Smooth muscle cell (in vitro differentiated cells): ENCODE data around the gene MOGAT1. TPM values are rescaled to one million over a fixed set of nuclear protein-coding genes. Genes with fewer than 3 reads are reported as not detected.

Source experiments
- DNase-seq: peaks from one replicate; lab custom pipeline; 2025; ENCODE audit not compliant: unreplicated experiment; lab: John Stamatoyannopoulos, UW
- H2AFZ ChIP-seq: fragments of 200-600 bp; sonication (generic); 2 replicates; pipeline ENCODE4 v1.6.0; 2016; ENCODE audit warnings: antibody characterized with exemption, low read depth, mild to moderate bottlenecking
- H3F3A ChIP-seq: fragments of 200-600 bp; sonication (generic); 2 replicates; pipeline ENCODE4 v1.6.0; 2017; ENCODE audit warnings: antibody characterized with exemption, low read depth
- H3K27ac ChIP-seq: fragments of 200-600 bp; sonication (generic); 2 replicates; pipeline ENCODE4 v1.5.1; 2016; ENCODE audit warnings: low read depth, mild to moderate bottlenecking
- H3K27me3 ChIP-seq: fragments of 200-600 bp; sonication (generic); 2 replicates; pipeline ENCODE4 v1.6.1; 2016; ENCODE audit warnings: low read depth, mild to moderate bottlenecking
- H3K36me3 ChIP-seq: fragments of 200-600 bp; sonication (generic); 2 replicates; pipeline ENCODE4 v1.5.1; 2016; ENCODE audit warnings: low read depth
- H3K4me1 ChIP-seq: fragments of 200-600 bp; sonication (generic); 2 replicates; pipeline ENCODE4 v1.5.1; 2016; ENCODE audit warnings: low read depth
- H3K4me2 ChIP-seq: fragments of 200-600 bp; sonication (generic); 2 replicates; pipeline ENCODE4 v1.6.0; 2016; ENCODE audit warnings: mild to moderate bottlenecking
- H3K4me3 ChIP-seq: fragments of 200-600 bp; sonication (generic); 2 replicates; pipeline ENCODE4 v1.5.1; 2016; ENCODE audit warnings: mild to moderate bottlenecking
- H3K79me2 ChIP-seq: fragments of 200-600 bp; sonication (generic); 2 replicates; pipeline ENCODE4 v1.6.0; 2016; ENCODE audit warnings: low read depth, mild to moderate bottlenecking
- H3K9ac ChIP-seq: fragments of 200-600 bp; sonication (generic); 2 replicates; pipeline ENCODE4 v1.6.0; 2016; ENCODE audit warnings: low read depth
- H3K9me3 ChIP-seq: fragments of 200-600 bp; sonication (generic); replicated peaks from 2 replicates; pipeline ENCODE4 v1.5.1; 2016; ENCODE audit warnings: low read depth
- H4K20me1 ChIP-seq: fragments of 200-600 bp; sonication (generic); 2 replicates; pipeline ENCODE4 v1.6.0; 2016; ENCODE audit warnings: low read depth
- WGBS: methylation state at CpG from one replicate; pipeline ENCODE4 v1.1.7; 2016; ENCODE audit warnings: low lambda C conversion rate; 5-methylcytosine and 5-hydroxymethylcytosine counted together
- polyA plus RNA-seq: library from polyadenylated mRNA; unstranded; fragments of >200 nt; fragmentation: Nextera tagmentation; extraction: Ambion mirVana; gene quantifications from 2 replicates; pipeline ENCODE4 v1.2.1, GENCODE V29; 2016
- total RNA-seq: library from RNA; depleted of rRNA; stranded (reverse); fragments of >200 nt; gene quantifications from 2 replicates; pipeline ENCODE4 v1.2.3, GENCODE V29; 2014
- TF ChIP-seq, protein P1 (sequence below): fragments of 200-600 bp; sonication (generic); IDR thresholded peaks from 2 replicates; pipeline ENCODE4 v1.5.1; 2017; ENCODE audit warnings: borderline replicate concordance, mild to moderate bottlenecking, antibody characterized with exemption; ENCODE audit not compliant: insufficient read depth, poor library complexity, severe bottlenecking

The MOGAT1 gene
- total and polyA plus RNA-seq, 2 experiments from 2014 or later: 0.25 TPM; not detected in 1

DNA sequence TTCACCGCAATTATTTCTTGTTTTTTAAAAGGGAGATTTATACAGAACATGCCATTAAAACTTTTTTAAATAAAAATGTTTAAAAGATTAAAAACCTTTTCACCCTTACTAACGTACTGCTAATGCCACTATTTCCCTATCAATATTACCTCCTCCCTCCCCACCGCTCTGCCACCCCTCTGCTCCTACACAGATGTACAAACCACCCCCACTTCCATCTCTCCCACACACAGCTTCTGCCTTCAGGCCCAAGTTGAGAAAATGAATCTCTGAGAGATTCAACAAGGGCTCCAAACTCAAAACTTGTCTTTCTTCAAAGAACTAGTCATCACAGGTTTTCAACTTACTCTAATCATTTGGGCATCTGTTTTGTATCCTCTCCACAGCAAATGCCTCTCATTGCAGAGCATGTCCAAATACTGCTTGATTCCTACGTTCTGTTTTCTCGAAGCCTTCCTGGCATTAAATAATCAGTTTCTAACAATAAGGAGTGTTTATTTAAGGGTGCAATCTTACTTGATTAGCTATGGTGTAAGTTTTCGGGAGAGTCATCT lies 47.6 kb upstream of the MOGAT1 start:
- H3F3A ChIP-seq: no peaks in the 10 kb centered on the region
- no peaks in the 10 kb centered on the region for H4K20me1 ChIP-seq
- H3K9ac ChIP-seq: no peak overlapping the region
- no peaks in the 10 kb centered on the region for H3K9me3 ChIP-seq
- H3K4me3 ChIP-seq: no peak overlapping the region
- no peak overlapping the region for H3K27ac ChIP-seq
- H3K4me2 ChIP-seq: no peak overlapping the region
- H3K27me3 ChIP-seq: no peaks in the 10 kb centered on the region
- H3K36me3 ChIP-seq: peaks cover 27% of the 10 kb centered on the region
- WGBS: 91% methylated on average over 6 of the region's 6 CpGs
- TF ChIP-seq, protein P1, sequence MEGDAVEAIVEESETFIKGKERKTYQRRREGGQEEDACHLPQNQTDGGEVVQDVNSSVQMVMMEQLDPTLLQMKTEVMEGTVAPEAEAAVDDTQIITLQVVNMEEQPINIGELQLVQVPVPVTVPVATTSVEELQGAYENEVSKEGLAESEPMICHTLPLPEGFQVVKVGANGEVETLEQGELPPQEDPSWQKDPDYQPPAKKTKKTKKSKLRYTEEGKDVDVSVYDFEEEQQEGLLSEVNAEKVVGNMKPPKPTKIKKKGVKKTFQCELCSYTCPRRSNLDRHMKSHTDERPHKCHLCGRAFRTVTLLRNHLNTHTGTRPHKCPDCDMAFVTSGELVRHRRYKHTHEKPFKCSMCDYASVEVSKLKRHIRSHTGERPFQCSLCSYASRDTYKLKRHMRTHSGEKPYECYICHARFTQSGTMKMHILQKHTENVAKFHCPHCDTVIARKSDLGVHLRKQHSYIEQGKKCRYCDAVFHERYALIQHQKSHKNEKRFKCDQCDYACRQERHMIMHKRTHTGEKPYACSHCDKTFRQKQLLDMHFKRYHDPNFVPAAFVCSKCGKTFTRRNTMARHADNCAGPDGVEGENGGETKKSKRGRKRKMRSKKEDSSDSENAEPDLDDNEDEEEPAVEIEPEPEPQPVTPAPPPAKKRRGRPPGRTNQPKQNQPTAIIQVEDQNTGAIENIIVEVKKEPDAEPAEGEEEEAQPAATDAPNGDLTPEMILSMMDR: no peak
- no peak overlapping the region for H2AFZ ChIP-seq
- DNase-seq: no peak
- no peaks in the 10 kb centered on the region for H3K4me1 ChIP-seq
- no peaks in the 10 kb centered on the region for H3K79me2 ChIP-seq

DNA sequence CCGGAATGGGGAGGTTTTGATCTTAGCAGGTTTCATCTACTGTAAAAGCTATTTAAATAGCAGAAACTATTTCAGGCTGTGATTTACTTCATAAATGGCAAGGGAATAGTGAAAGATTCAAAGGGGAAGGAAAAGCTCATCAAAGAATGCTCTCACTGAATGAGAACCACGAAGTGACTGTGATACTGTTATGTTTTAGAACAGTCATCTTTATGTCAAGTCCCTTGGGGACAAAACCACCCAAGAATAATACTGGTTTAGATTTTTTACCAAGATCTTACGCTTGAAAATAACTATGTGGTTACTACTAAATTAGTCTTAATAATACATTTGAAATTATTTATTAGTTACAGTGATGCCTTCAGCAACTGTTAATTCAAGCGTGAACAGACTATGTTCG lies 43.7 kb upstream of the MOGAT1 start:
- Histone ChIP-seq H3K4me1 (no peaks in the 10 kb centered on the region), H3F3A (no peaks in the 10 kb centered on the region), H3K79me2 (no peaks in the 10 kb centered on the region), H3K27ac (no peak overlapping the region), H2AFZ (no peak overlapping the region), H3K9me3 (no peaks in the 10 kb centered on the region), H3K36me3 (peaks cover 54% of the 10 kb centered on the region), H3K27me3 (no peaks in the 10 kb centered on the region), H3K4me3 (no peak overlapping the region), H4K20me1 (no peaks in the 10 kb centered on the region), H3K4me2 (no peak overlapping the region), H3K9ac (no peak overlapping the region)
- 98% methylated on average over 5 of the region's 5 CpGs for WGBS
- TF ChIP-seq, protein P1: no peak
- no peak for DNase-seq

DNA sequence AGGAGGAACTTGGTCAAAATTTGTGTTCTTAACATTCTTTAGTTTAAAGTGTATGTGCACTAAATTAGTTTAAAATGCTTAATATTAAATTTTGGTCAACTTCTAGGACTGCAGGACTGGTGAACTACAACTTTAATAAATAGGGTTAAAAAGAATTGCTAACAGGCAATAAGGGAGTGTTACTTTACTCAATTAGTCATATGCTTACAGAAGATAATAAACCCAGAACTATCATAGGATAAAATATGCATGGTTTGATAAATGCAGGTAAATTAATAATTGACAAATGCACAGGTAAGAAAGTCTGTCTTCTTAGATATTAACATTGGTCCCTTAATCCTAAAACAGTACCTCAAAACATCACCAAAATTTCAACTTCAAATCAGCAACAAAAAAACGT lies 36.2 kb upstream of the MOGAT1 start:
- no peak overlapping the region for H2AFZ ChIP-seq
- TF ChIP-seq, protein P1: no peak

DNA sequence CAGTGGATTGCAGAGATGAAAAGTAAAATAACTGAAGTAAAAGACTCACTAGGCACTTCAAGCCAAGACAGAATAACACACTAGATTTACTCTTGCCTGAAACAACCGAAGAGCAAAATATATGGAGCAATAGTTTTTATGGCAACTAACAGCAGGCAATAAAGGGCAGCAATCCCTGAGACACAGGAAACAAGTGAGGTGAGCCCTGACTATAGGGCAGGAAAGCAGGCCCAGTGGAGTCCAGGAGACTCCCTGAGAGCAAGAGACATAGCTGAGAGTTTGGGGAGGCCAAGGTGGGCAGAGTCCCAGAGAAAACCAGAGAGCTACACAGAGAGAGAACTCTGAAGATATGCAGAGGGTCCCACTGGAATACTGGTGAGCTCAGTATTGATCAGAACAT lies 34.4 kb upstream of the MOGAT1 start:
- Histone ChIP-seq H3K36me3 (peaks cover 31% of the 10 kb centered on the region), H3K9me3 (no peaks in the 10 kb centered on the region), H3F3A (no peaks in the 10 kb centered on the region), H2AFZ (no peak overlapping the region), H3K4me1 (no peaks in the 10 kb centered on the region), H3K27me3 (no peaks in the 10 kb centered on the region), H3K4me3 (no peak overlapping the region), H3K27ac (no peak overlapping the region), H3K4me2 (no peak overlapping the region), H3K79me2 (no peaks in the 10 kb centered on the region), H3K9ac (no peak overlapping the region), H4K20me1 (no peaks in the 10 kb centered on the region)
- TF ChIP-seq, protein P1: no peak
- DNase-seq: no peak
- WGBS: 91% methylated on average over 1 of the region's 1 CpG

More for the DNA sequence above, 36.2 kb upstream of the MOGAT1 start:
- no peak for DNase-seq
- H4K20me1 ChIP-seq: no peaks in the 10 kb centered on the region
- no peaks in the 10 kb centered on the region for H3K4me1 ChIP-seq
- 100% methylated on average over 1 of the region's 1 CpG for WGBS
- no peak overlapping the region for H3K4me3 ChIP-seq
- H3K36me3 ChIP-seq: peaks cover 45% of the 10 kb centered on the region
- no peak overlapping the region for H3K4me2 ChIP-seq
- no peaks in the 10 kb centered on the region for H3K79me2 ChIP-seq
- H3F3A ChIP-seq: no peaks in the 10 kb centered on the region
- H3K27ac ChIP-seq: no peak overlapping the region
- no peaks in the 10 kb centered on the region for H3K9me3 ChIP-seq
- H3K9ac ChIP-seq: no peak overlapping the region
- no peaks in the 10 kb centered on the region for H3K27me3 ChIP-seq
